ENCODE measurements around the gene TECR.

- TF ChIP-seq CTCF (IDR thresholded peaks at IDR 0.05 in 8 of 11, conservative IDR thresholded peaks at IDR 0.05 in 3 of 11) (no peak), POLR2A (IDR thresholded peaks at IDR 0.05) (no peak), POLR2AphosphoS5 (IDR thresholded peaks at IDR 0.05) (no peak)
These were observed 26.9 kb upstream of the TECR start for GRCh38 chr19:14502334-14503092.
